Measurements from ENCODE around the gene BTBD8.

Gene BTBD8

DNA sequence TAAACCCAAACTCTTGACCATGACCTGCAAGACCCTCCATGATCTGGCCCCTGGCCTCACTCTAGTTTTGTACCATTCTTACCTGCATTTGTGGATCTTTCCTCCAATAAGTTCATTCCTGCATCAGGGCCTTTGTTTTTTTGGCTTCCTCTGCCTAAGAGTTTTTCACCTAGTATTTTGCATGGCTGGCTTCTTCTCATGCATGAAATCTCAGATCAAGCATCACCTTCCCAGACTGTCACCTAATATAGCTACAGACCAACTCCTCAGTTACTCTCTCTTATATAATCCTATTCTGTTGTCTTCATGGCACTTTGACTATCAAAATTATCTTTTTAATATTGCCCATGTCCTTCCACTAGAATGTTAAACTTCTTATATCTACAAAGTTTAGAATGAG is 54.2 kb downstream of the BTBD8 start:
- H3K9me3 ChIP-seq (ENCODE audit: insufficient read depth, low read length), result no peaks in the 10 kb centered on the region
- TF ChIP-seq CTCF (IDR thresholded peaks at IDR 0.05; ENCODE audit: insufficient read depth, low read length, poor library complexity, severe bottlenecking) (no peak), EZH2phosphoT487 (conservative IDR thresholded peaks at IDR 0.05; ENCODE audit: low read length) (no peak)
- H4K20me1 ChIP-seq (ENCODE audit: low read depth, low read length), result no peaks in the 10 kb centered on the region
- no peak overlapping the region for H3K4me3 ChIP-seq (ENCODE audit: insufficient read depth, low read length, poor library complexity, severe bottlenecking)
- H3K4me2 ChIP-seq (ENCODE audit: low read depth, low read length, poor library complexity, severe bottlenecking), result no peak overlapping the region
- H2AFZ ChIP-seq (ENCODE audit: low read depth, low read length, severe bottlenecking), result no peak overlapping the region
- H3K9ac ChIP-seq (ENCODE audit: low read length), result no peak overlapping the region
- no peaks in the 10 kb centered on the region for H3K9me2 ChIP-seq (replicated peaks; ENCODE audit: insufficient read depth, low read length)
- no peaks in the 10 kb centered on the region for H3K27me3 ChIP-seq (ENCODE audit: low read length)
- H3F3A ChIP-seq (ENCODE audit: insufficient read depth), result no peaks in the 10 kb centered on the region
- H3K27ac ChIP-seq (ENCODE audit: low read depth, low read length), result no peak overlapping the region
- no peaks in the 10 kb centered on the region for H3K36me3 ChIP-seq (ENCODE audit: low read length)
- H3K79me2 ChIP-seq (ENCODE audit: insufficient read depth, low read length), result no peaks in the 10 kb centered on the region

DNA sequence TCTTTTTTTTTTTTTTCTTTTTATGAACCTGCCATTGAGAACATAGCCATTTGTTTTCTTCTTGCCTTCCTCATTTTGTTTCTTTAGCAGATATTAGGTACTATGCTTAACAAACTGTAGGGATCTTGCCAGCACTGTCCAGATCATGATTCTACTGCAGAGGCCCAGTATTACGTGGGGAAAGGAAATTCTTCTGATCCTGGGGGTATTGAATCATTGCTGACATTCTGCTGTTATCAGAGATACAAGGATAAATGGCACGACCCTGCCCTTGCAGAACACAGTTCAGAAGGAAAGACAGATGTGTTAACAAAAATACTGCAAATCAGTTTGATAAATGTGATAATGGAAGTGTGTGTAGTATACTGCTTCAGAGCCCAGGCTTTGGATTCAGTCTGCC is 56.2 kb downstream of the BTBD8 start:
- no peaks in the 10 kb centered on the region for H3K79me2 ChIP-seq (ENCODE audit: insufficient read depth, low read length)
- H3K9me2 ChIP-seq (replicated peaks; ENCODE audit: insufficient read depth, low read length), result no peaks in the 10 kb centered on the region
- no peaks in the 10 kb centered on the region for H3K9me3 ChIP-seq (ENCODE audit: insufficient read depth, low read length)
- H3K27ac ChIP-seq (ENCODE audit: low read depth, low read length), result no peak overlapping the region
- no peaks in the 10 kb centered on the region for H4K20me1 ChIP-seq (ENCODE audit: low read depth, low read length)
- H3K36me3 ChIP-seq (ENCODE audit: low read length), result no peaks in the 10 kb centered on the region
- no peak overlapping the region for H2AFZ ChIP-seq (ENCODE audit: low read depth, low read length, severe bottlenecking)
- no peak overlapping the region for H3K4me2 ChIP-seq (ENCODE audit: low read depth, low read length, poor library complexity, severe bottlenecking)
- TF ChIP-seq CTCF (IDR thresholded peaks at IDR 0.05; ENCODE audit: insufficient read depth, low read length, poor library complexity, severe bottlenecking) (no peak), EZH2phosphoT487 (conservative IDR thresholded peaks at IDR 0.05; ENCODE audit: low read length) (no peak)
- no peaks in the 10 kb centered on the region for H3K27me3 ChIP-seq (ENCODE audit: low read length)
- no peak overlapping the region for H3K9ac ChIP-seq (ENCODE audit: low read length)
- H3K4me3 ChIP-seq (ENCODE audit: insufficient read depth, low read length, poor library complexity, severe bottlenecking), result no peak overlapping the region
- no peaks in the 10 kb centered on the region for H3F3A ChIP-seq (ENCODE audit: insufficient read depth)

DNA sequence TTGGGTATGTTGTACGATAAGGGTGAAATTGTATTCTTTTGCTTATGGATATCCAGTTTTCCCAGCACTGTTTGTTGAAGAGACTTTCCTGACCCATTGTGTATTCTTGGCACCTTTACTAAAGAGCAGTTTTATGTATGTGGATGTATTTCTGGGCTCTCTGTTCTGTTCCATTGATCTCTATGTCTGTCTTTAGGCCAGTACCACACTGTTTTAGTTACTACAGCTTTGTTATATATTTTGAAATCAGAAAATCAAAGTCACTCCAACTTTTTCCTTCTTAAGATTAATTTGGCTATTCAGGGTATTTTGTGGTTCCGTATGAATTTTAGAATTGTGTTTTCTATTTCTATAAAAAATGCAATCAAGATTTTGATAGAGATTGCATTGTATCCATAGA is 74.8 kb downstream of the BTBD8 start:
- H3K9me2 ChIP-seq (replicated peaks; ENCODE audit: insufficient read depth, low read length), result no peaks in the 10 kb centered on the region
- no peak overlapping the region for H3K4me3 ChIP-seq (ENCODE audit: insufficient read depth, low read length, poor library complexity, severe bottlenecking)
- H3K9me3 ChIP-seq (ENCODE audit: insufficient read depth, low read length), result peaks cover 4% of the 10 kb centered on the region; the same call in 1 of the 2 replicates
- no peak for TF ChIP-seq EZH2phosphoT487 (conservative IDR thresholded peaks at IDR 0.05; ENCODE audit: low read length)
- no peak for TF ChIP-seq CTCF (IDR thresholded peaks at IDR 0.05; ENCODE audit: insufficient read depth, low read length, poor library complexity, severe bottlenecking)
- H3K27ac ChIP-seq (ENCODE audit: low read depth, low read length), result no peak overlapping the region
- no peak overlapping the region for H3K4me2 ChIP-seq (ENCODE audit: low read depth, low read length, poor library complexity, severe bottlenecking)
- no peaks in the 10 kb centered on the region for H4K20me1 ChIP-seq (ENCODE audit: low read depth, low read length)
- no peaks in the 10 kb centered on the region for H3K79me2 ChIP-seq (ENCODE audit: insufficient read depth, low read length)
- H3K36me3 ChIP-seq (ENCODE audit: low read length), result no peaks in the 10 kb centered on the region
- no peak overlapping the region for H3K9ac ChIP-seq (ENCODE audit: low read length)
- H3F3A ChIP-seq (ENCODE audit: insufficient read depth), result no peaks in the 10 kb centered on the region
- H2AFZ ChIP-seq (ENCODE audit: low read depth, low read length, severe bottlenecking), result no peak overlapping the region
- H3K27me3 ChIP-seq (ENCODE audit: low read length), result no peaks in the 10 kb centered on the region

All from SU-DHL-6 (cell line).